ENCODE measurements around the gene OR1J2.
A peak's percentile ranks its signal among the peaks of the same experiment; 100 is the strongest.

DNA sequence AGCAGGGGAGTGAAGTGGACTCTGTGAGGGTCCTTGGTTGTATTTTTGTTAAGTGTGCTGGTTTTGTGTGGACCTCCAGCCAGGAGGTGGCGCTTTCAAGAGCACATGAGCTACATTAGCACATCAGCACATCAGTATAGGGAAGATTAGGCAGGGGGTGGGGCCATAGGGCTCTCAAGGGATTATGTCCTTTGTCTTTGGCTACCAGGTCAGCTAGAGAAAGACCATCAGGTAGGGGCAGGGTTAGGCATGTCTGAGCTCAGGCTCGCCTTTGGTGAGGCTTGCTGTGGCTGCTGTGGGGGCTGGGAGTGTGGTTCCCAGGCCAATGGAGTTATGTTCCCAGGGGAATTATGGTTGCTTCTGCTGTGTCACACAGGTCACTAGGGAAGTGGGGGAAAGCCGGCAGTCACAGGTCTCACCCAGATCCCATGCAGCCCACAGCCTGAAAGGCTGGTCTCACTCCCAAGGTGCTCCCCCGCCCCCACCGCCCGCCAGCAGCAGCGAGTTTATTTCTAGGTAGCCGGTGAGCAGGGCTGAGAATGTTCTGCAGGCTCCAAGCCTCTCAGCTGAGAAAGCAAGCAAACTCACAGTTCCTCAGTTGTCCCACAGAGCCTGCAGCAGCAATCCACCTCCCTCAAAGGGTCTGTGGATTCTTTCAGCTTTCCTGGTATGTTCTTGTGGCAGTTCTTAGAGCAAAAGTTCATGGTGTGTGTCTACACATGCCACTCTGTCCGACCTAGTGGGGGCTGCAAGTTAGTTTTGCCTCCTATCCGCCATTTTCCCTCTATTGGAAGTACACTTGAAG lies 46.6 kb upstream of the OR1J2 start:
- TF ChIP-seq, protein P1, sequence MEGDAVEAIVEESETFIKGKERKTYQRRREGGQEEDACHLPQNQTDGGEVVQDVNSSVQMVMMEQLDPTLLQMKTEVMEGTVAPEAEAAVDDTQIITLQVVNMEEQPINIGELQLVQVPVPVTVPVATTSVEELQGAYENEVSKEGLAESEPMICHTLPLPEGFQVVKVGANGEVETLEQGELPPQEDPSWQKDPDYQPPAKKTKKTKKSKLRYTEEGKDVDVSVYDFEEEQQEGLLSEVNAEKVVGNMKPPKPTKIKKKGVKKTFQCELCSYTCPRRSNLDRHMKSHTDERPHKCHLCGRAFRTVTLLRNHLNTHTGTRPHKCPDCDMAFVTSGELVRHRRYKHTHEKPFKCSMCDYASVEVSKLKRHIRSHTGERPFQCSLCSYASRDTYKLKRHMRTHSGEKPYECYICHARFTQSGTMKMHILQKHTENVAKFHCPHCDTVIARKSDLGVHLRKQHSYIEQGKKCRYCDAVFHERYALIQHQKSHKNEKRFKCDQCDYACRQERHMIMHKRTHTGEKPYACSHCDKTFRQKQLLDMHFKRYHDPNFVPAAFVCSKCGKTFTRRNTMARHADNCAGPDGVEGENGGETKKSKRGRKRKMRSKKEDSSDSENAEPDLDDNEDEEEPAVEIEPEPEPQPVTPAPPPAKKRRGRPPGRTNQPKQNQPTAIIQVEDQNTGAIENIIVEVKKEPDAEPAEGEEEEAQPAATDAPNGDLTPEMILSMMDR (IDR thresholded peaks at IDR 0.05; ENCODE audit: borderline replicate concordance, extremely low read depth, low read length, poor library complexity, severe bottlenecking) = peak; percentile 50
- no peak for TF ChIP-seq EZH2 (IDR thresholded peaks at IDR 0.05; ENCODE audit: borderline replicate concordance, low read depth, low read length, severe bottlenecking)
